ENCODE measurements around the gene KRTAP5-4.

The KRTAP5-4 gene

GRCh38 chr11:1573903-1574237, 48.1 kb downstream of the KRTAP5-4 start:
- H2AFZ ChIP-seq: peak overlapping the region; percentile 80
- H3K9ac ChIP-seq: no peak overlapping the region
- no peaks in the 10 kb centered on the region for H3K27me3 ChIP-seq (ENCODE audit: control insufficient read depth, insufficient read depth, low read length)
- H3K36me3 ChIP-seq (ENCODE audit: control insufficient read depth, insufficient read depth, low read length): no peaks in the 10 kb centered on the region
- peak overlapping the region; percentile 71 for H3K4me2 ChIP-seq (ENCODE audit: low read length)
- no peaks in the 10 kb centered on the region for H3K4me1 ChIP-seq
- peak overlapping the region; percentile 74 for H3K27ac ChIP-seq
- H3K4me3 ChIP-seq (ENCODE audit: low read depth, low read length): peak overlapping the region; percentile 53
- no peaks in the 10 kb centered on the region for H3K9me3 ChIP-seq (ENCODE audit: control insufficient read depth, low read length)
- H3K79me2 ChIP-seq: no peaks in the 10 kb centered on the region
- TF ChIP-seq CTCF (IDR thresholded peaks at IDR 0.05): no peak

- Histone ChIP-seq H3K27ac (peak overlapping the region; percentile 74), H3K4me3 (ENCODE audit: low read depth, low read length) (peak overlapping the region; percentile 53), H3K9me3 (ENCODE audit: control insufficient read depth, low read length) (no peaks in the 10 kb centered on the region), H3K27me3 (ENCODE audit: control insufficient read depth, insufficient read depth, low read length) (no peaks in the 10 kb centered on the region), H3K4me1 (no peaks in the 10 kb centered on the region), H2AFZ (peak overlapping the region; percentile 80), H3K79me2 (no peaks in the 10 kb centered on the region), H3K9ac (no peak overlapping the region), H3K36me3 (ENCODE audit: control insufficient read depth, insufficient read depth, low read length) (no peaks in the 10 kb centered on the region), H3K4me2 (ENCODE audit: low read length) (peak overlapping the region; percentile 71)
- no peak for TF ChIP-seq CTCF (IDR thresholded peaks at IDR 0.05)
These were observed 48.6 kb downstream of the KRTAP5-4 start for GRCh38 chr11:1573077-1573902.

- Histone ChIP-seq H3K27ac (peak within 1 kb of the TSS; percentile 74), H3K4me3 (ENCODE audit: low read depth, low read length) (peak within 1 kb of the TSS; percentile 53), H2AFZ (peak within 1 kb of the TSS; percentile 80), H3K4me1 (no peaks in the 10 kb centered on the region), H3K27me3 (ENCODE audit: control insufficient read depth, insufficient read depth, low read length) (no peaks in the 10 kb centered on the region), H3K79me2 (no peaks in the 10 kb centered on the region), H3K9me3 (ENCODE audit: control insufficient read depth, low read length) (no peaks in the 10 kb centered on the region), H3K4me2 (ENCODE audit: low read length) (peak within 1 kb of the TSS; percentile 71), H3K36me3 (ENCODE audit: control insufficient read depth, insufficient read depth, low read length) (no peaks in the 10 kb centered on the region), H3K9ac (peak within 1 kb of the TSS; percentile 72)
- TF ChIP-seq CTCF (IDR thresholded peaks at IDR 0.05): no peak
These were observed 49.5 kb downstream of the KRTAP5-4 start, which contains the start of gene DUSP8 for GRCh38 chr11:1572197-1573076. TSS of gene DUSP8 (minus strand) at chr11:1572271. CDS start at chr11:1565826, 6,445 bp downstream.

- Histone ChIP-seq H3K27me3 (ENCODE audit: control insufficient read depth, insufficient read depth, low read length) (no peaks in the 10 kb centered on the region), H3K27ac (no peak overlapping the region), H3K4me1 (no peaks in the 10 kb centered on the region), H2AFZ (no peak overlapping the region), H3K4me2 (ENCODE audit: low read length) (no peak overlapping the region), H3K79me2 (no peaks in the 10 kb centered on the region), H3K9ac (no peak overlapping the region), H3K36me3 (ENCODE audit: control insufficient read depth, insufficient read depth, low read length) (no peaks in the 10 kb centered on the region), H3K9me3 (ENCODE audit: control insufficient read depth, low read length) (no peaks in the 10 kb centered on the region), H3K4me3 (ENCODE audit: low read depth, low read length) (peak overlapping the region; percentile 46)
- no peak for TF ChIP-seq CTCF (IDR thresholded peaks at IDR 0.05)
These were observed 50.2 kb downstream of the KRTAP5-4 start for GRCh38 chr11:1571760-1572196.
